Loucy (cell line): Measurements from ENCODE around the gene RPGRIP1L.

Source experiments
- H2AFZ ChIP-seq: fragments of 200-600 bp; sonication (generic); 2 replicates; pipeline ENCODE4 v1.6.0; 2016; ENCODE audit warnings: antibody characterized with exemption, mild to moderate bottlenecking, low read length, moderate library complexity
- H3F3A ChIP-seq: fragments of 200-600 bp; 2 replicates; pipeline ENCODE4 v1.6.0; 2016; ENCODE audit warnings: antibody characterized with exemption, low read depth, mild to moderate bottlenecking
- H3K27me3 ChIP-seq: fragments of 200-600 bp; sonication (generic); 2 replicates; pipeline ENCODE4 v1.6.1; 2014; ENCODE audit warnings: low read length, mild to moderate bottlenecking; ENCODE audit not compliant: insufficient read depth, poor library complexity, severe bottlenecking
- H3K36me3 ChIP-seq: fragments of 200-600 bp; sonication (generic); 2 replicates; pipeline ENCODE4 v1.6.1; 2016; ENCODE audit warnings: low read length; ENCODE audit not compliant: insufficient read depth
- H3K4me1 ChIP-seq: fragments of 200-600 bp; sonication (generic); 2 replicates; pipeline ENCODE4 v1.5.1; 2014; ENCODE audit warnings: low read length, mild to moderate bottlenecking; ENCODE audit not compliant: insufficient read depth, poor library complexity, severe bottlenecking
- H3K4me2 ChIP-seq: fragments of 200-600 bp; sonication (generic); 2 replicates; pipeline ENCODE4 v1.6.0; 2014; ENCODE audit warnings: antibody characterized with exemption, low read length, low read depth, mild to moderate bottlenecking; ENCODE audit not compliant: poor library complexity, severe bottlenecking
- H3K4me3 ChIP-seq: fragments of 200-600 bp; sonication (generic); 2 replicates; pipeline ENCODE4 v1.5.1; 2014; ENCODE audit warnings: low read length, mild to moderate bottlenecking, mixed read lengths; ENCODE audit not compliant: poor library complexity, severe bottlenecking
- H3K79me2 ChIP-seq: fragments of 200-600 bp; sonication (generic); 2 replicates; pipeline ENCODE4 v1.6.1; 2014; ENCODE audit warnings: low read length; ENCODE audit not compliant: insufficient read depth
- H3K9ac ChIP-seq: fragments of 200-600 bp; sonication (generic); 2 replicates; pipeline ENCODE4 v1.6.0; 2014; ENCODE audit warnings: mild to moderate bottlenecking, low read depth, low read length, moderate library complexity; ENCODE audit not compliant: poor library complexity, severe bottlenecking
- H3K9me2 ChIP-seq: fragments of 200-600 bp; sonication (generic); replicated peaks from 2 replicates; pipeline ENCODE4 v1.6.1; 2016; ENCODE audit warnings: low read depth, low read length, mixed read lengths
- H3K9me3 ChIP-seq: fragments of 200-600 bp; sonication (generic); 2 replicates; pipeline ENCODE4 v1.6.1; 2014; ENCODE audit warnings: mild to moderate bottlenecking, antibody characterized with exemption, low read length, low read depth; ENCODE audit not compliant: insufficient read depth
- H4K20me1 ChIP-seq: fragments of 200-600 bp; sonication (generic); 2 replicates; pipeline ENCODE4 v1.6.0; 2014; ENCODE audit warnings: antibody characterized with exemption, low read length, mild to moderate bottlenecking; ENCODE audit not compliant: insufficient read depth, poor library complexity, severe bottlenecking
- CTCF ChIP-seq: fragments of 200-600 bp; sonication (generic); conservative IDR thresholded peaks from 2 replicates; pipeline ENCODE4 v1.5.1; 2014; ENCODE audit warnings: mild to moderate bottlenecking, antibody characterized with exemption, low read length
- EZH2phosphoT487 ChIP-seq: fragments of 200-600 bp; IDR thresholded peaks from 2 replicates; pipeline ENCODE4 v1.6.1; 2018; ENCODE audit warnings: antibody characterized with exemption, mild to moderate bottlenecking, moderate library complexity, borderline replicate concordance

The RPGRIP1L gene

GRCh38 chr16:53549970-53550690 is 153.5 kb downstream of the RPGRIP1L start:
- no peaks in the 10 kb centered on the region for H3F3A ChIP-seq
- peaks cover 18% of the 10 kb centered on the region for H3K4me1 ChIP-seq
- no peaks in the 10 kb centered on the region for H3K27me3 ChIP-seq
- no peaks in the 10 kb centered on the region for H3K79me2 ChIP-seq
- no peaks in the 10 kb centered on the region for H3K9me3 ChIP-seq
- no peaks in the 10 kb centered on the region for H3K9me2 ChIP-seq
- H3K9ac ChIP-seq, result peak overlapping the region; percentile 4
- peak overlapping the region; percentile 74 for H2AFZ ChIP-seq
- no peaks in the 10 kb centered on the region for H3K36me3 ChIP-seq
- H3K4me3 ChIP-seq, result no peak overlapping the region
- TF ChIP-seq EZH2phosphoT487 (no peak), CTCF (peak; percentile 94)
- no peaks in the 10 kb centered on the region for H4K20me1 ChIP-seq
- peak overlapping the region; percentile 38 for H3K4me2 ChIP-seq
